IMR-90 (cell line): ENCODE measurements around the gene KIAA0232. TPM values are rescaled to one million over a fixed set of nuclear protein-coding genes. Genes with fewer than 3 reads are reported as not detected.

Source experiments
- ATAC-seq: fragments of 200-7000 bp; cut with Tn5 transposase; 2 replicates; pipeline ENCODE4 v1.9.1; 2020; ENCODE audit warnings: low read depth, mild to moderate bottlenecking, moderate library complexity
- BruUV-seq: library from RNA; stranded (reverse); fragments of 400-500 nt; replicated peaks from 2 replicates; lab custom pipeline; 2021; lab: Mats Ljungman, UMichigan
- CTCF ChIA-PET: fragments of 300-600 bp; formaldehyde crosslinking; extraction: SDS; loops from one replicate; lab custom pipeline; 2021; ENCODE audit warnings: antibody characterized with exemption; lab: Yijun Ruan, JAX
- POLR2A ChIA-PET: fragments of 300-600 bp; sonication (Branson Sonifier 250); formaldehyde crosslinking; loops from one replicate; lab custom pipeline; 2022; ENCODE audit warnings: antibody characterized with exemption; ENCODE audit not compliant: unreplicated experiment; lab: Charles Lee
- DNase-seq: peaks from one replicate; pipeline ENCODE4 v3.0.0; 2013
- H2AFZ ChIP-seq: replicated peaks from 2 replicates; pipeline ENCODE3; 2013; ENCODE audit warnings: low read length, mild to moderate bottlenecking; ENCODE audit not compliant: poor library complexity
- H2AK5ac ChIP-seq: 2 replicates; pipeline ENCODE4 v1.6.1; 2013; ENCODE audit warnings: low read depth, low read length, inconsistent platforms
- H2AK9ac ChIP-seq: replicated peaks from 2 replicates; pipeline ENCODE3; 2013; ENCODE audit warnings: mild to moderate bottlenecking, low read depth, low read length, moderate library complexity; ENCODE audit not compliant: poor library complexity
- H2BK120ac ChIP-seq: 2 replicates; pipeline ENCODE4 v1.6.1; 2013; ENCODE audit warnings: low read depth, low read length, inconsistent platforms
- H2BK15ac ChIP-seq: 3 replicates; pipeline ENCODE4 v1.6.1; 2013; ENCODE audit warnings: low read depth, low read length, inconsistent platforms
- H2BK20ac ChIP-seq: 2 replicates; pipeline ENCODE4 v1.6.1; 2013; ENCODE audit warnings: low read depth, mild to moderate bottlenecking, inconsistent platforms, low read length, moderate library complexity
- H2BK5ac ChIP-seq: 2 replicates; pipeline ENCODE4 v1.6.1; 2013; ENCODE audit warnings: mild to moderate bottlenecking, low read depth, low read length, inconsistent platforms; ENCODE audit not compliant: poor library complexity, severe bottlenecking
- H3K14ac ChIP-seq: replicated peaks from 2 replicates; pipeline ENCODE4 v1.6.1; 2013; ENCODE audit warnings: low read depth, low read length, inconsistent platforms
- H3K18ac ChIP-seq: 2 replicates; pipeline ENCODE4 v1.6.1; 2013; ENCODE audit warnings: low read depth, low read length, control low read depth
- H3K23ac ChIP-seq: 2 replicates; pipeline ENCODE4 v1.6.1; 2013; ENCODE audit warnings: low read depth, low read length, inconsistent platforms
- H3K27ac ChIP-seq: 2 replicates; pipeline ENCODE4 v1.5.1; 2013; ENCODE audit warnings: mild to moderate bottlenecking, control low read depth, low read length; ENCODE audit not compliant: insufficient read depth
- H3K27me3 ChIP-seq: 2 replicates; pipeline ENCODE4 v1.6.1; 2013; ENCODE audit warnings: low read length; ENCODE audit not compliant: control insufficient read depth, insufficient read depth
- H3K36me3 ChIP-seq: 2 replicates; pipeline ENCODE4 v1.6.1; 2013; ENCODE audit warnings: low read length, mixed read lengths; ENCODE audit not compliant: control insufficient read depth, insufficient read depth
- H3K4ac ChIP-seq: 2 replicates; pipeline ENCODE4 v1.6.1; 2013; ENCODE audit warnings: low read depth, low read length, inconsistent platforms
- H3K4me1 ChIP-seq: 2 replicates; pipeline ENCODE4 v1.6.1; 2013; ENCODE audit warnings: low read length, mixed read lengths; ENCODE audit not compliant: control insufficient read depth, insufficient read depth
- H3K4me2 ChIP-seq: 2 replicates; pipeline ENCODE4 v1.6.1; 2013; ENCODE audit warnings: low read depth, mild to moderate bottlenecking, control low read depth, low read length, moderate library complexity
- H3K4me3 ChIP-seq: 2 replicates; pipeline ENCODE4 v1.5.1; 2013; ENCODE audit warnings: low read depth, mild to moderate bottlenecking, control low read depth, low read length, moderate library complexity; ENCODE audit not compliant: insufficient read depth
- H3K56ac ChIP-seq: 2 replicates; pipeline ENCODE4 v1.6.1; 2013; ENCODE audit warnings: low read length, inconsistent platforms; ENCODE audit not compliant: insufficient read depth; ENCODE audit errors: extremely low read depth
- H3K79me1 ChIP-seq, 2 experiments: 2 replicates each; pipeline ENCODE4 v1.6.1; 2013; ENCODE audit warnings: low read length in 2 of 2, inconsistent platforms in 1 of 2, low read depth in 1 of 2
- H3K9ac ChIP-seq: 2 replicates; pipeline ENCODE4 v1.6.1; 2013; ENCODE audit warnings: low read depth, low read length, control low read depth
- H3K9me1 ChIP-seq: 2 replicates; pipeline ENCODE4 v1.6.1; 2013; ENCODE audit warnings: low read length, inconsistent platforms; ENCODE audit not compliant: insufficient read depth
- H3K9me3 ChIP-seq: 2 replicates; pipeline ENCODE4 v1.6.1; 2013; ENCODE audit warnings: low read length; ENCODE audit not compliant: control insufficient read depth, insufficient read depth
- H4K20me1 ChIP-seq: 2 replicates; pipeline ENCODE4 v1.6.1; 2013; ENCODE audit warnings: low read length, inconsistent platforms; ENCODE audit not compliant: insufficient read depth
- H4K5ac ChIP-seq: 2 replicates; pipeline ENCODE4 v1.6.1; 2013; ENCODE audit warnings: mild to moderate bottlenecking, low read depth, low read length, control low read depth
- H4K8ac ChIP-seq, 2 experiments: 2 replicates each; pipeline ENCODE4 v1.6.1; 2013; ENCODE audit warnings: low read depth in 2 of 2, low read length in 2 of 2, control low read depth in 1 of 2, inconsistent platforms in 1 of 2
- H4K91ac ChIP-seq: 2 replicates; pipeline ENCODE4 v1.6.1; 2013; ENCODE audit warnings: low read depth, low read length, inconsistent platforms; ENCODE audit not compliant: insufficient read depth
- BHLHE40 ChIP-seq: fragments of 150-350 bp; IDR thresholded peaks from 2 replicates; pipeline ENCODE4 v1.6.1; 2016; ENCODE audit warnings: mild to moderate bottlenecking, low read depth, low read length
- CEBPB ChIP-seq: IDR thresholded peaks from 2 replicates; pipeline ENCODE4 v1.6.1; 2012; ENCODE audit warnings: low read depth, low read length, improper control_type of control experiment
- CTCF ChIP-seq: conservative IDR thresholded peaks from 2 replicates; pipeline ENCODE4 v1.5.1; 2012; ENCODE audit warnings: mild to moderate bottlenecking, low read depth, low read length, improper control_type of control experiment
- FOS ChIP-seq: fragments of 150-350 bp; IDR thresholded peaks from 2 replicates; pipeline ENCODE4 v1.6.1; 2016; ENCODE audit warnings: low read depth, low read length
- MAFK ChIP-seq: IDR thresholded peaks from 2 replicates; pipeline ENCODE4 v1.6.1; 2012; ENCODE audit warnings: low read depth, low read length, improper control_type of control experiment
- MAZ ChIP-seq: IDR thresholded peaks from 2 replicates; pipeline ENCODE4 v1.6.1; 2012; ENCODE audit warnings: low read depth, mild to moderate bottlenecking, low read length, improper control_type of control experiment, moderate library complexity, borderline replicate concordance
- NFE2L2 ChIP-seq: fragments of 150-350 bp; IDR thresholded peaks from 2 replicates; pipeline ENCODE4 v1.6.1; 2016; ENCODE audit warnings: low read depth, mild to moderate bottlenecking, low read length
- POLR2A ChIP-seq: IDR thresholded peaks from 2 replicates; pipeline ENCODE4 v1.6.1; 2012; ENCODE audit warnings: mild to moderate bottlenecking, low read depth, low read length
- RAD21 ChIP-seq: IDR thresholded peaks from 2 replicates; pipeline ENCODE4 v1.6.1; 2012; ENCODE audit warnings: low read length, improper control_type of control experiment
- RCOR1 ChIP-seq: IDR thresholded peaks from 2 replicates; pipeline ENCODE4 v1.6.1; 2012; ENCODE audit warnings: mild to moderate bottlenecking, low read length, improper control_type of control experiment; ENCODE audit not compliant: insufficient replicate concordance
- RFX5 ChIP-seq: IDR thresholded peaks from 2 replicates; pipeline ENCODE4 v1.8.0; 2012; ENCODE audit warnings: low read depth, mild to moderate bottlenecking, low read length, moderate library complexity
- SMC3 ChIP-seq: fragments of 150-350 bp; IDR thresholded peaks from 2 replicates; pipeline ENCODE4 v1.6.1; 2016; ENCODE audit warnings: low read depth, mild to moderate bottlenecking, antibody characterized with exemption, low read length, moderate library complexity
- USF2 ChIP-seq: fragments of 150-350 bp; IDR thresholded peaks from 2 replicates; pipeline ENCODE4 v1.6.1; 2017; ENCODE audit warnings: mild to moderate bottlenecking, antibody characterized with exemption, low read length, low read depth
- WGBS, 2 experiments: methylation state at CpG; one replicate each; pipeline versions ENCODE4 v1.1.5 to v1.1.7; 2013; ENCODE audit warnings: missing lambda C conversion rate in 2 of 2; ENCODE audit not compliant: insufficient read length in 1 of 2; ENCODE audit errors: extremely low coverage in 2 of 2; 5-methylcytosine and 5-hydroxymethylcytosine counted together
- dilution Hi-C: fragments of 300-500 bp; cut with HindIII; formaldehyde crosslinking; loops from one replicate; pipeline ENCODE4 v1.14.3; 2018; ENCODE audit warnings: low sequenced_read_pairs; ENCODE audit not compliant: unreplicated experiment
- in situ Hi-C: fragments of 300-500 bp; cut with MboI; formaldehyde crosslinking; loops from 3 replicates; pipeline ENCODE4 v1.14.3; 2019; ENCODE audit warnings: low sequenced_read_pairs, inconsistent platforms, mixed read lengths
- intact Hi-C: fragments of 100-400 bp; cut with micrococcal nuclease; formaldehyde crosslinking; loops from 2 replicates; pipeline ENCODE4 v1.10.0; 2022
- polyA plus RNA-seq, 3 experiments: library from polyadenylated mRNA; depleted of rRNA; stranded (reverse); fragments of >200 nt; gene quantifications; 2 replicates each; pipeline ENCODE4 v1.2.3, GENCODE V29; 2012; ENCODE audit warnings: low replicate concordance in 1 of 3
- total RNA-seq: library from RNA; depleted of rRNA; stranded (reverse); fragments of >200 nt; gene quantifications from 2 replicates; pipeline ENCODE4 v1.2.3, GENCODE V29; 2012
- TF ChIP-seq, protein P1 (sequence below): fragments of 150-350 bp; IDR thresholded peaks from 2 replicates; pipeline ENCODE4 v1.6.1; 2016; ENCODE audit warnings: low read depth, mild to moderate bottlenecking, low read length, moderate library complexity, borderline replicate concordance

KIAA0232 gene
- total and polyA plus RNA-seq, 2 of the 4 experiments (the other 2 are of a cell fraction), result 6.8 to 19.5 TPM

- ATAC-seq (no peak), DNase-seq (no peak)
- H3K14ac ChIP-seq, result no peak overlapping the region
- BruUV-seq, result no TSS peak
- no peak overlapping the region for H3K23ac ChIP-seq
- H3K4me2 ChIP-seq, result no peak overlapping the region
- H3K9ac ChIP-seq, result no peak overlapping the region
- no peaks in the 10 kb centered on the region for H3K79me1 ChIP-seq
- no peaks in the 10 kb centered on the region for H3K9me1 ChIP-seq
- intact Hi-C loops (no loop called here), dilution Hi-C loops (no loop called here), in situ Hi-C loops (no loop called here)
- H2BK120ac ChIP-seq, result no peak overlapping the region
- no peak overlapping the region for H3K4me3 ChIP-seq
- H2BK5ac ChIP-seq, result no peak overlapping the region
- H2AK5ac ChIP-seq, result no peak overlapping the region
- 68% methylated on average over 7 of the region's 15 CpGs; no CpG with 5 or more reads in 1 of the 2 experiments for WGBS, 2 experiments
- H4K8ac ChIP-seq, result no peak overlapping the region
- peaks cover 23% of the 10 kb centered on the region for H3K27me3 ChIP-seq
- no peak overlapping the region for H2BK15ac ChIP-seq
- no peak overlapping the region for H4K5ac ChIP-seq
- H4K91ac ChIP-seq, result no peak overlapping the region
- TF ChIP-seq BHLHE40 (no peak), MAFK (no peak), RCOR1 (no peak), CTCF (no peak), FOS (no peak), POLR2A (no peak), CEBPB (no peak), USF2 (no peak), RAD21 (no peak), NFE2L2 (no peak), SMC3 (no peak), MAZ (no peak), RFX5 (no peak)
- TF ChIP-seq, protein P1, sequence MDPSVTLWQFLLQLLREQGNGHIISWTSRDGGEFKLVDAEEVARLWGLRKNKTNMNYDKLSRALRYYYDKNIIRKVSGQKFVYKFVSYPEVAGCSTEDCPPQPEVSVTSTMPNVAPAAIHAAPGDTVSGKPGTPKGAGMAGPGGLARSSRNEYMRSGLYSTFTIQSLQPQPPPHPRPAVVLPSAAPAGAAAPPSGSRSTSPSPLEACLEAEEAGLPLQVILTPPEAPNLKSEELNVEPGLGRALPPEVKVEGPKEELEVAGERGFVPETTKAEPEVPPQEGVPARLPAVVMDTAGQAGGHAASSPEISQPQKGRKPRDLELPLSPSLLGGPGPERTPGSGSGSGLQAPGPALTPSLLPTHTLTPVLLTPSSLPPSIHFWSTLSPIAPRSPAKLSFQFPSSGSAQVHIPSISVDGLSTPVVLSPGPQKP, result no peak
- no peak overlapping the region for H2BK20ac ChIP-seq
- H3K36me3 ChIP-seq, result no peaks in the 10 kb centered on the region
- no peak overlapping the region for H3K4ac ChIP-seq
- H3K27ac ChIP-seq, result no peak overlapping the region
- no peak overlapping the region for H3K56ac ChIP-seq
- ChIA-PET POLR2A (no interaction called here), CTCF (interaction anchor here (0.5 to 1.0 kb wide), 2 partner anchors 96 to 118 kb away, joined by 4 read pairs; no protein-coding TSS in a partner anchor)
- H3K4me1 ChIP-seq, result no peaks in the 10 kb centered on the region
- no peak overlapping the region for H3K18ac ChIP-seq
- H4K20me1 ChIP-seq, result no peaks in the 10 kb centered on the region
- no peak overlapping the region for H2AFZ ChIP-seq
- H3K9me3 ChIP-seq, result no peaks in the 10 kb centered on the region
- no peak overlapping the region for H2AK9ac ChIP-seq
These were observed 4.8 kb upstream of the KIAA0232 start for GRCh38 chr4:6777636-6778281.
